HG02852 (cell line): ENCODE results near the gene IGF2.

Experiments
- ATAC-seq: cut with Tn5 transposase; IDR thresholded peaks from one replicate; pipeline ENCODE4 v1.9.1; 2021; ENCODE audit warnings: mild to moderate bottlenecking, moderate library complexity; ENCODE audit not compliant: unreplicated experiment

The IGF2 gene

DNA sequence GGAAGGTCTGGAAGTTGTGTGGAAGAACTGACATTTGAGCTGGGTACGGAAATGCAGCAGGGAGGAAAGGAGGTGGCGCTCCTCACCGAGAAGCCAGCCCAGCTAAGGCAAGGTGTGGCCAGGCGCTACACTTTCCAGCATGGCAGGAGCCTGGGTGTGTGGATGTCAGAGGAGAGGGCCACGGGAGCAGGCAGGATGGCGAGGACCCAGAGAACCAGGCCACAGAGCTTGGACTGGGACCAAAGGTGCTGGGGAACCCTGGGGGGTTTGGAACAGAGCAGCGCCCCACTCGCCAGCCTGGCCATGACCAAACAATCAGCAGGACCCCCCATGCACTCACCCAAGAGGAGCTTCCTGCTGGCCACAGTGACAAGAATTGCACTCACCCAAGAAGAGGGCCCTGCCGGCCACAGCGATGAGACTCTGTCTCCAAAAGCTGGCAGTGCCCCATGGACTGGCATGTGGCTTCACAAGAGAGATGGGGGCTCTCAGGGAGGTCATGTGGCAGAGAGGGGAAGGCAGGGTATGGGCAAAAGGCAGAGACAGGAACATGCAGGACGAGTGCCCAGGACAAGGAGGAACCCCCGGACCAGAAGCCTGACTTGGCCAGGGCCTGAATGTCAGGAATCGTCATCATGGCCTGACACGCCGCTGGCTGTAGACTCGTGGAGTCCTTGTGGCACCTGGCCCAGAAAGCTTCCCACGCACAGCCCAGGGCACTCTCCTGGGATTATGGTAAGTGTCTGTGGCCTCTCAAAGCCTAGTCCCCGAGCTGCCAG is 45.4 kb downstream of the IGF2 start:
- ATAC-seq, result no peak

DNA sequence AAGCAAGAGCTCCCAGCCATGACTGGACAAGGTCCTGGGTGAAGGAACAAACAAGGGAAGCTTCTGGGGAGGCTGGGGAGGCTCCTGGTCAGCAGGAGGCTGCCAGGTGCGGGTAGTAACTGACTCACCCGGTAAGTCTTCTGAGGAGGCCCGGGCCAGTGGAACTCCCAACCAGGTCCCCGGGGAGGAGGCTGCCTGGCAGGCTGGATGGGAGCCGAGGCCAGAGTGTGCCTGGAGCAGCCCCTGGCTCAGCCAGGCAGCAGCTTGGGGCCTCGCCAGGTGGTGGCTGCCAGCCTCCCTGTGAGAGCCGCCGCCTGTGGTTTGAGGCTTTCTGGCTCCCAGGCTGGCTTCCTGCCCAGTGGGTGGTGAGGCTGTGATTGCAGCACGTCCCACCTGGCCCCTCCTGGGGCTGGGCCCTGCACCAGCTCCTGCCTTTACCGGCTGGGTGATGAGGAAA is 46.2 kb downstream of the IGF2 start:
- ATAC-seq, result no peak

DNA sequence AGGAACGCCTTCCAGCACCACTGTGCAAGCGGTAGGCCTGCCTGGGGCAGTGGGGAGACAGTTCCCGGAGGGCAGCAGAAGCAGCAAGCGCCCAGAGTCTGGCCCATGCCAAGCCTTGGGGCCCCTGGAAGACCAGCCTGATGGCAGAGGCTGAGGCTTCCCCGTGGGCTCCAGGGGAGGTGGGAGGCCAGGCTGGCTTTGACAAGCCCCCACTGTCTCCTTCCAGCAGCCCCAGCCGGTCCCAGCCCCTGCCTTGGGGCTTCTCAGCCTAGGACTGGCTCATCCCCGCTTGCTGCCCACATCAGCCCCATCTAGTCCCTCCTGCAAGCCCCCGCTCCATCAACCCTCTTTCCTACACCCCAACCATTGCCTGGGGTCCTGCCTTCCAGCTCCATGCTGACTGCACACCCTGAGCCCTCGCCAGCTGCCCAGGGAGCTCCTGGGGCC is 46.7 kb downstream of the IGF2 start:
- no peak for ATAC-seq

DNA sequence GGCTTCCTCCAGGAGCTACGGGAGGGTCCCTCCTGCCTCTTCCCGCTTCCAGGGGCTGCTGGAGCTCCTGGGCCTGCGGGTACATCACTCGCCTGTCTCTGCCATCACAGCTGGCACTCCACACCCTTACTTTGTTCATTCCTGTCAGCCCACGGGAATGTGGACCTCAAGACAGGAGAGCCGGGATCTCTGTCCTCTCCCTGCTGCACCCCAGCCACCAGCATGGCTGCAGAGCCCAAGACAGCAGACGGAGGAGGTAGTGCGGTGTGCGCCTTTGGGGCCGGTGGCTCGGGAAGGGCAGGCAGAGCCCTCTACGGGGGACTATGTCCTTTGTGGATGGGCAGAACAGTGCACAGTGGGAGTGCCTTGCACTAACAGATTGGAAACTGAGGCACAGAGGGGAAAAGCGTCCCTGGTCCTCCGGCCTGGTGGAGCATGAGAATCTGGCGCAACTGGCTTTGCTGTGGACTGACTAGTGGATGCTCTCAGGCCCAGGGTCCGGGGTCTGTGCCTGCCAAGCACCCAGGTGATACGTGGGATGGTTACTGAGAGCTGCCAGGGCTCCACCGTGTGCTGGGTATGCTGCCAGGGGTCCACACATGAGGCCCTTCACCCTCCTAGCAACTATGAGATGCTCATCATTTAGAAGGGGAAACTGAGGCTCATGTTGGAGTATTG is 47.3 kb downstream of the IGF2 start:
- no peak for ATAC-seq

DNA sequence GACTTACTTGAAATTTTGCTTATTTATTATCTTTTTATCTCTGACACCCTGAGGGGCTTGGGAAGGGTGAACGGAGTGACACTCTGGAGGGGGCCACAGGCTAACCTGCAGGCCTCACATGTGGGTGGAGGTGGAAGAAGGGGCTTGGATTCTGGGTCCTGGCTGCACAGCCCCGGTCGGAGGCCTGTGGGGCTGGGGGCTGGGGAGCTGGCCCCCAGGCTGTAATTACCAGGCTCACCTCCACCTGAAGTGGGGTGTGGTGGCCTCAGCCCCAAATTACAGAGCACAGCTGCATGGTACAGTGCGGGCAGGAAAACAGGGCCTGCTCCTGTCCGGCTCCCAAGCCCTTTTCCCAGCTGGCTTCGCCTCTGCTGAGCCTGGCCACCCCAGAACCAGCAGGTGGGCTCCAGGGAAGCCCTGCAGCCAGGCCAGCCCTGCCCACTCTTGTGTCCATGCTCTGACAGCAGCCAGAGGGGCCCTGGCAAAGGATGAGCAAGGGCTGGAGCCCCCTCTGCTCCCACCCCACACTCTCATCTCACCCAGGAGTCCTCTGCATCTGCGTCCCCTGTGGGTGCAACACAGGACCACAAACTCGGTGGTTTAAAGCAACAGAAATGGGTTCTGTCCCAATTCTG is 48.0 kb downstream of the IGF2 start:
- no peak for ATAC-seq

DNA sequence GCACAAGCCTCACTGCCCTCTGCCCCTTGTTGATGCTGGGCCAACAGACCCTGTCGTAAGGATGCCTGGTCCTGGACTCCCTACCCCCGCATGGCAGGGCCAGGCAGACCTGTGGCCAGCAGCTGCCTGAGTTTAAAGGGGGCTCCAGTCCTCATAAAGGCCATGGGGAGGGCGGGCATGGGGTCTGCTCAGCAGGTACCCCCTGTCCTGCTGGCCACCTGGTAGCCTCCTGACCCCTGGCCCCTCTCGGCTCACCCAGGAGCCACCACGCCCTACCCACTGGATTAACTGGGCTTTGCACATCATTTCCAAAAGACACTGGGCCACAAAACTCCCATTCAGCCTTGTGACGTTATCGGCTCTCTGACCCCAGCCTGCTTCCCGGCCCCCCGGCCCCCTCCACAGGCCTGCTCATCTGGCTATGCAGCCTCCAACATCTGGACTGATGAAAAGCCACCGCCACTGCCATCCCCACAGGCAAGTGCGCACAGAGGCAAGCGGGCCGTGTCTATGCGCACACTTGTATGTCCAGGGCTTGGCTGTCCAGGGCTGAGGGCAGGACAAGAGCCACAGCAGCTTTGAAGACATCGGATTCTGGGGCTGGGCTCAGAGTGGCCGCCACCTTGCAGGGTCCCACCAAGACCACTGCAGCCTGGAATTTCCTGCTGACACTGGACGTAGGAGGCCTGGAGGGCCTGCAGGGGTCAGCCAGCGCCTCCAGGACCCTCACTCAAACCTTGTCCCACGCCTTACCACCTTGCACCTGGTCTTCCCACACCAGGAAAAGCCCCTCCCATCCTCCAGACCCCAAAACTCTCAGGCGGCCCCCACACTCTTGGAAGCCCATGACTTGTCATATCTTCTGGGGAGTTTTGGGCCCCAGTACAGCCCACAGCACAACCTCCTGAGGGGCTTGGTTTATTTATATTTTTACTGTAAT is 48.7 kb downstream of the IGF2 start:
- no peak for ATAC-seq

DNA sequence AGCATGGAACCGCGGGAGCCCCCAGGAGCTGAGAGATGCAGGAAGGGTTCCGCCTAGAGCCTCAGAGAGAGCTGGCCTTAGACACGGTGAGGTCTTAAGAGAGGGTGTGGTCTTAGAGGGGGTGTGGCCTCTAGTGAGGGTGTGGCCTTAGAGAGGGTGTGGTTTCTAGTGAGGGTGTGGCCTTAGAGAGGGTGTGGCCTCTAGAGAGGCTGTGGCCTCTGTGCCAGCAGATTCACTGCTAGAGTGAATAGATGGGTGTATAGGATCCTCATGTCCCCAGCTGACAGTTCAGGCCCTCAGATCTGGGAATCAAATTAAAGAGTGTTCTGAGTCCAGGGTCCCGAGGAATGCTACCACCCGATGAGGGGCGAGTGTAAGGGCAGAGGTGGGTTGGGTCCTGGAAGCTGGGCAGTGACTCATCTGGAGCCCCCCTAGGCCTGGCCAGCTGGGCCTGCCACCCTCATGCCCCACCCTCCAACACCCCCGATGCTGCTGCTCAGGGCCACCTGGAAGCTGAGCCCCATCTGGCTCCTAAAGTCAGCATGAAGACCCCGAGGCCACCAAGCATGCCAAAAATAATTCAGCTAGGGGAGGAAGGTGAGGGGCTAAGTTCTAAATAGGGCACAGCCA is 49.5 kb downstream of the IGF2 start:
- no peak for ATAC-seq

DNA sequence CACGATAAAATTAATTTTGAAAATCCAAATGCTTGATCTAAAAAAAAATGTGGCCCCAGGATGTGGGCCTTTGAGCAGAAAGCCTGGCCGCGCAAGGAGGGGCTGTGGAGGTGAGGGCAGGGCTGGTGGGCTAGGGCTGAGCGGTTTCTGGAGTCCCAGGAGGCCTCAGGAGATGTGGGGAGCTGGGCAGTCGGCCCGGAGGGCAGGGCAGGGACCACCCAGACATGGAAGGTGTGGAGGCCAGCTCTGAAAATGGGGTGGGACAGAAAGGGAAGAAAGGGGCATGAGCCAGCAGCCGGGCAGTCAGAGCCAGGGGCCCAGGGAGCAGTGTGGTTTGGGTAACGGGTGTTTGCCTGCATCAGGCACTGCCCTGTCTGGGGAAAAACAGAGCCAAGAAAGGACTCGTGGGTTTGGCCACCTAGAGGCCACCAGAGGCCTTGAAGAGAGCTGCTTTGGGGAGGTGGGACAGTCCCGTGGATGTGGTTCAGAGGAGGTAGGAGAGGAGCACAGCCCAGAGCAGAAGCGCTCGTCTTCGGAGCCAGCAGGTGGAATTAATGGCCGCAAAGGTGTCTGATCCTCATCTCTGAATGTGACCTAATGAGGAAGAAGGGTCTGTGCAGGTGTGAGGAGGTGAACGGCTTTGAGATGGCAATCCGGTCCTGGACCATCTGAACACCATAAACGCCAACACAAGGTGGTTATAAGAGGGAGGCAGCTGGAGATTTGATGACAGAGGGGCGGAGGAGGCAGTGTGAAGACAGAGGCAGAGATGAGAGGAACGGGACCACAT is 50.2 kb downstream of the IGF2 start:
- no peak for ATAC-seq

DNA sequence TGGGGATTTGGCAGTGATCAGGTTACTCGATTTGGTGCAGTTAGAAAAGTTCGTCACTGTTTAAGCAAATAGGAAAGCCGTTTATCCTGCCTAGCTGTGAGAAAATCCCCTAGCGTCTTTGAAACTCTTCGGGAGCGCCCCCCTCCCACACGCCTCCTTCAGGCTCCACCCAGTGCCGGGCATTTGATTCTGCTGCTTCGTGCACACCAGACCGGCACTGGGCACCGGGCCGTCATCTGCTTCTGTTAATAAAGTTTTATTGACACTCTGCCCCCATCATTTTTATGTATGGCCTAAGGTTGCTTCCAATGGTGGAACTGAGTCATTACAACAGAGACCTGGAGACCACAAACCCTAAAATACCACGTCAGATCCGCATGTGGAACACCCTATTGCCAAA is 50.9 kb downstream of the IGF2 start:
- ATAC-seq, result no peak

DNA sequence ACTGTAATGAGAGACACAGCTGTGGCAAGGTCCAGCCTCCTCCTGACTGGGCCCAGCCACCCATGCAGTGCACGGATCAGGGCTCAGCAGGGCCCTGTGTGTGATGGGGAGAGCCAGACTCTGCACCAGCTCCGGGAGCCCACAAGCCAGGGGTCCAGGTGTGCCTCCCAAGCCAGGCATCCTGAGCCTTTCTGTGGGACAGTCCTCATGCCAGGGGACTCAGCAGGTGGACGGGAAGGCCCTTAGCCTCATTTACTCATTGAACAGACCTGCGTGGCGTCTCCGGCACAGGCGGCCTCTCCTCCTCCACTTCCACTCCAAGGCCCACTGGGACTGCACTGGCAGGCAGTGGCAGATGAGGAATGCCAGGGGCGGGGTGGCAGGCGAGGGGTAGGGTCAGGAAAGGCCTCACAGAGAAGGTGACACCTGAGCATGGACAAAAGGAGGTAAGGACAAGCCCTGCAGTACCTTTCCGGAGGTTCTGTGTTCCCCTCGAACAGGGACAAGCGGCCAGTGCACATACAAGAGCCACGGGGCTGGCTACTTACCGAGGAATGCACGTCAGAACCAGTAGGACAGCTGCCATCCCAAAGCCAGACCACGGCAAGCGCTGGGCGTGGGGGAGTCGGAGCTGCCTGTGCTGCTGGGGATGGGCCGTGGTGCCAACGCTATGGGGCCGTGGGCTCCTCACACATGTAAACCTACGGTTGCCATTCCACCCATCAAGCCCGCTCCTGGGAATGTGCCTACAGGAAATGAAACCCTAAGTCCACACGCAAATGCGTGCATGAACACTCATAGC is 52.7 kb downstream of the IGF2 start:
- no peak for ATAC-seq

DNA sequence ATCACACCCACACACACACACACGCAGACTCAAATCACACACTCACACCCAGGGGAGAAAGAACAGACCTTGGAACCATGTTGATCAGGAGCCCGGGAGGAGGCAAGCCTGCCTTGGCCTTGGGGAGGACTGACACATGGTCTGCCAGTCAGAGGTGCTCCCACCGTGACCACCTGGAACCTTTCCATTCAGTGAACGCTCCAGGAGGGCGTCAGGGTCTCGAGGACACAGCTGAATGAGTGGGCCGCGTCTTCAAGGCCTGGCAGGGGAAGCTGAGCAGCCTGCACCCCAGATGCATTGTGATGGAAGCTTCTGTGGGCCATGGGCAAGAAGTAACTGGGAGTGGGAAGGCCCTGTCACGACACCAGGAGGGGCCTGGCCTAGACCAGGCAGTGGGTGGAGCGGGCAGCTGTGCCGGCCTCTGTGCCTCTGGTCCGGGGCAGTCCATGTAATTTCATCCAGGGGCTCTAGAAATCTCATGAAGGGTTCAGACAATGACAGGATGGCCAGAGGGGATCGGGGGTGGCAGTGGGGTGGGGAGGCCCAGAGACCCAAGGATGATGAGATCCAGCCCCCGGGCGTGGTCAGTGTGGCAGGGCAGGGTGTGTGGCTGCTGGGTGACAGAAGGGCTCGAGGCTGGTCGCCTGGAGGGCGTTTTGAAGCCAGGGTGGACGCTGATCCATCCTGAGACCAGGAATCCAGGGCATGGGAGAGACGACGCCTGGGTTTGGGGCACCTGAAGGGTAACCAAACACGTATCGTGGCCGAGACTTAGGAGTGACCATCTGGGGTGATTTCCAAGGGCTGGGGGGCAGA is 53.7 kb downstream of the IGF2 start:
- no peak for ATAC-seq

DNA sequence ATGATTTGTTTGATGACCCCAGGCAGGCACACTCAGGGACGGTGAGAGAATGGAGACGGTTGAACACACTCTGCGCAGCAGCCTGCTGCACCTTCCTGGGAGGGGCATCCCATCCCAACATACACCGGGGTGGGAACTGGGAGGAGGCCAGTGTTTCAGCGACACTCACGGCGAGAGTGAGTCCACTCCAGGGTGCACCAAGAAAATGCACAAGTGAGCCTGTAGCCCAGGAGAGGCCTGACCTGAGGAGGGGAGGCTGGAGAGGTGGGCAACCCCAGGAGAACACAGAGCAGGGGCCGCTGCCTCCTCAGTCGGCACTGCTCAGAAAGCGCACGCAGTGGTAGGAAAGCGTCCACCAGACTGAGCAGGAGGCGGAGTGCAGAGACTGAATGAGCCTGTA is 54.5 kb downstream of the IGF2 start:
- no peak for ATAC-seq
